Parathyroid adenoma (tissue), 2 donors: ENCODE results near the gene MYH6.
A peak's percentile ranks its signal among the peaks of the same experiment; 100 is the strongest.

ENCODE experiments used
- H2AFZ ChIP-seq: fragments of 300-600 bp; sonication (generic); one replicate; pipeline ENCODE4 v1.7.0; 2017; ENCODE audit warnings: antibody characterized with exemption, mild to moderate bottlenecking
- H3K27ac ChIP-seq: fragments of 300-600 bp; sonication (generic); one replicate; pipeline ENCODE4 v1.7.0; 2017
- H3K27me3 ChIP-seq: fragments of 300-600 bp; sonication (generic); one replicate; pipeline ENCODE4 v1.7.0; 2017; ENCODE audit warnings: low read length; ENCODE audit not compliant: control insufficient read depth, insufficient read depth
- H3K36me3 ChIP-seq: fragments of 300-600 bp; sonication (generic); one replicate; pipeline ENCODE4 v1.7.0; 2017; ENCODE audit warnings: low read length; ENCODE audit not compliant: control insufficient read depth, insufficient read depth
- H3K4me1 ChIP-seq: fragments of 300-600 bp; sonication (generic); one replicate; pipeline ENCODE4 v1.7.0; 2017; ENCODE audit warnings: control low read depth
- H3K4me2 ChIP-seq: fragments of 300-600 bp; sonication (generic); one replicate; pipeline ENCODE4 v1.7.0; 2017; ENCODE audit warnings: low read length
- H3K4me3 ChIP-seq: fragments of 300-600 bp; sonication (generic); one replicate; pipeline ENCODE4 v1.7.0; 2017; ENCODE audit warnings: low read depth, low read length
- H3K79me2 ChIP-seq: fragments of 300-600 bp; sonication (generic); one replicate; pipeline ENCODE4 v1.7.0; 2017; ENCODE audit warnings: control low read depth
- H3K9ac ChIP-seq: fragments of 300-600 bp; sonication (generic); one replicate; pipeline ENCODE4 v1.7.0; 2017; ENCODE audit warnings: mild to moderate bottlenecking
- H3K9me3 ChIP-seq: fragments of 300-600 bp; sonication (generic); one replicate; pipeline ENCODE4 v1.7.0; 2017; ENCODE audit warnings: low read length; ENCODE audit not compliant: control insufficient read depth
- CTCF ChIP-seq: fragments of 300-600 bp; sonication (generic); IDR thresholded peaks from one replicate; pipeline ENCODE4 v1.7.0; 2017; ENCODE audit warnings: antibody characterized with exemption, mild to moderate bottlenecking
- donor health status: primary hyperparathyroidism.

Gene MYH6

DNA sequence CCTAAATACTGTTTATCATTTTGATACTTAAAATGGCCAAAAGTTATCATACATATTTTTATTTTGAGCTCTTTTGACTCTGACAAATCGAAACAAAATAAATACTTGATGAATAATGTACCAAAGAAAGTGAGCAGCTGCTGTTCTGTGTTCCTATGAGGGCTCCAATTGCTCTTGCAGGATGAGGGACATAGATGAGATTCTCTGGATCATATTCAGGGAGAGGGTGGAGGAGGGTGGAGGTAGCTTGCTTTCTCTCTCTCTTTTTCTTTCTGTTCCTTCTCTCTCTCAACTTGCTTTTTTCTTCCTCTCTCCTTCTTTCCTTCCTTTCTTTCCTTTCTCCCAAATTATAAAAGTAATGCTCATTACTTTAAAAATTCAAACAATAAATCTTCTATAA is 36.2 kb upstream of the MYH6 start:
- TF ChIP-seq CTCF: no peak
- no peaks in the 10 kb centered on the region for H3K36me3 ChIP-seq
- H3K4me1 ChIP-seq: no peaks in the 10 kb centered on the region
- H3K9ac ChIP-seq: no peak overlapping the region
- no peak overlapping the region for H2AFZ ChIP-seq
- H3K79me2 ChIP-seq: no peaks in the 10 kb centered on the region
- H3K4me3 ChIP-seq: no peak overlapping the region
- H3K9me3 ChIP-seq: no peaks in the 10 kb centered on the region
- no peaks in the 10 kb centered on the region for H3K27me3 ChIP-seq
- no peak overlapping the region for H3K4me2 ChIP-seq
- H3K27ac ChIP-seq: no peak overlapping the region

- no peak for TF ChIP-seq CTCF
- Histone ChIP-seq H3K9ac (no peak overlapping the region), H3K9me3 (no peaks in the 10 kb centered on the region), H3K4me3 (no peak overlapping the region), H3K27me3 (no peaks in the 10 kb centered on the region), H2AFZ (no peak overlapping the region), H3K79me2 (no peaks in the 10 kb centered on the region), H3K4me1 (no peaks in the 10 kb centered on the region), H3K4me2 (no peak overlapping the region), H3K36me3 (no peaks in the 10 kb centered on the region), H3K27ac (no peak overlapping the region)
Measured at GRCh38 chr14:23443881-23444280, 35.8 kb upstream of the MYH6 start.

GRCh38 chr14:23443411-23443812 is 35.3 kb upstream of the MYH6 start:
- Histone ChIP-seq H3K27me3 (no peaks in the 10 kb centered on the region), H3K9me3 (no peaks in the 10 kb centered on the region), H3K4me3 (no peak overlapping the region), H3K4me2 (no peak overlapping the region), H3K27ac (no peak overlapping the region), H3K9ac (no peak overlapping the region), H3K36me3 (no peaks in the 10 kb centered on the region), H3K4me1 (peaks cover 4% of the 10 kb centered on the region), H2AFZ (no peak overlapping the region), H3K79me2 (no peaks in the 10 kb centered on the region)
- no peak for TF ChIP-seq CTCF

- H3K27ac ChIP-seq: no peak overlapping the region
- H2AFZ ChIP-seq: peak overlapping the region; percentile 29
- H3K4me2 ChIP-seq: no peak overlapping the region
- H3K36me3 ChIP-seq: no peaks in the 10 kb centered on the region
- H3K27me3 ChIP-seq: no peaks in the 10 kb centered on the region
- peaks cover 9% of the 10 kb centered on the region for H3K4me1 ChIP-seq
- H3K4me3 ChIP-seq: no peak overlapping the region
- H3K79me2 ChIP-seq: no peaks in the 10 kb centered on the region
- no peaks in the 10 kb centered on the region for H3K9me3 ChIP-seq
- H3K9ac ChIP-seq: no peak overlapping the region
- no peak for TF ChIP-seq CTCF
Measured at GRCh38 chr14:23442721-23443356, 34.8 kb upstream of the MYH6 start.

DNA sequence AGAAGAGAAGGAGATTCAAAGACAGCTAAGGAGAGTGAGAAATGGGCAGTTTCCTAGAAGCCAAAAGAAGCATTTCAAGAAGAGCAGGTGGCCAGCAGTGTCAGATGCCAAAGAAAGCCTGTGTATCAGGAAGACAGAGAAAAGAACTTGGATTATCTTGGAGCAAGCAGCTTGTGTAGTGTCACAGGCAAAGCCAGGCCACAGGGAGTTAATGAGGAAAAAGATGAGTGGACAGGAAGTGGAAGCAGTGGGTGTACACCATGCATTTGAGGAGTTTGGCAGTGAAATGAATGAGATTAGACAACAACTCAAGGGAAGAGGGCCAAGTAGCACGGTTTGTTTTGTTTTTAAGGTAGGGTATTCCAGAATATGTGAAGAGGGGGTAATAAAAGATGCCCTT is 33.0 kb upstream of the MYH6 start:
- Histone ChIP-seq H3K36me3 (no peaks in the 10 kb centered on the region), H3K9ac (no peak overlapping the region), H3K27ac (no peak overlapping the region), H2AFZ (no peak overlapping the region), H3K27me3 (no peaks in the 10 kb centered on the region), H3K4me1 (peaks cover 26% of the 10 kb centered on the region), H3K4me2 (no peak overlapping the region), H3K79me2 (no peaks in the 10 kb centered on the region), H3K9me3 (no peaks in the 10 kb centered on the region), H3K4me3 (no peak overlapping the region)
- TF ChIP-seq CTCF: no peak
